ENCODE data around the gene REPS2.

REPS2 gene

GRCh38 chrX:17081968-17082367, 135.5 kb downstream of the REPS2 start:
- DNase-seq (ENCODE audit: low read depth in 2 of 2), result no peak

GRCh38 chrX:17082831-17083230, 136.4 kb downstream of the REPS2 start:
- no peak for DNase-seq (ENCODE audit: low read depth in 2 of 2)

- no peak for DNase-seq (ENCODE audit: low read depth in 2 of 2)
Measured at GRCh38 chrX:17086317-17086716, 139.9 kb downstream of the REPS2 start.

DNA sequence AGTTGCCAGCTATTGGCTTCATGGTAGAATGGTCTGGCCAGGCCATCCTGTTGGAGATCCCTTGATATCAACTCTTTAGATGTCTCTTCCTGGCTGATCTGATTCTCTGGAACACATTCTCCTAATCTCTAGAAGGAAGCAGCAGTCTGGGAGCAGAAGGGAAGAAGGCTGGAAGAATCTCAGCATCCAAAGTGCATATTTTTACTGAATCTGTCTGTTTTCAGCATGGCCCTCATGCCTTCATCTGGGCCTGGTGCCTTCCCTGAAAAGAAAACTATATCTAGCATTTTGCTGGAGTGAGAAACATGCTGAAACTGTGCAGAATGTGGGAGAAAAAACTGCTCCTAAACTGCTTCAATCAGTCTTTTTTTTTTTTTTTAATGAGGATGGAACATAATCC, 148.7 kb downstream of the REPS2 start:
- DNase-seq (ENCODE audit: low read depth in 2 of 2), result no peak

GRCh38 chrX:17098516-17099247, 152.2 kb downstream of the REPS2 start:
- DNase-seq (ENCODE audit: low read depth in 2 of 2), result no peak

DNA sequence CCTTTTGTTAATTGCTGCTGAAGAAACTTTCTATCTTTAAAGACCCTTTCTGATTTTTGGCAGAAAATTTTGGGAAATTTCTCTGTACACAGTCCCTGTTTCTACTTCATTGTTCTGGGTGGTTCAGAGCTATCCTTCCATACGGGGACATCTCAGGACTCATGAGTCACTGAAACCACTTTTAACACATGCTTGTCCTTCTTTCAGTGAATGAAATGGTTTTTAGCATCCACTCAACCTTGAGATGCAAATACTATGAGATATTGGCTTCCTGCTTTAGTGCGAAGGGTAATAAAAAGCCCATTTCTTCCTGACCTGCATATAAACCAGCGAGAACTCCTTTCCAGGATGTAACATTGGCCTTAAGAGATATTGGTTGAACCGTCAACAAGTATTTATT, 158.0 kb downstream of the REPS2 start:
- DNase-seq (ENCODE audit: low read depth in 2 of 2), result no peak

DNA sequence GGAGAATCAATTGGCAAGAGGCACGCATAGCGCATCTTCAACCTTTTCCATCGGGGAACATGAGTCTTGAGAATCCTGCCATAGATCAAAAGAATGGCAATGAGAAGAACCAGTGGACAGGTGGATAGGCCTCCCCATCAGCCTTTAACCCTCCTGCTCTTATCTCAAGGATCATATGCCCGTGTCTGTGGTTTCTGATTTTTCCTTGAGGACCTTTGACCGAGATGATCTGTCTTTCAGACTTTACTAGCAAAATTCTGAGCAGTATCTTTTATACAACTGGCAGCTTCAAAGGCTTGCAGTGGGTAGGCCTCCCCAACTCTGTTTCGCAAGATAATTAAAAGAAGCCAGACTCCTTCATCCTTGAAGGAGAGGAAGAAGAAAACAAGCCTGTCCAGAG, 174.4 kb downstream of the REPS2 start:
- no peak for DNase-seq (ENCODE audit: low read depth in 2 of 2)

DNA sequence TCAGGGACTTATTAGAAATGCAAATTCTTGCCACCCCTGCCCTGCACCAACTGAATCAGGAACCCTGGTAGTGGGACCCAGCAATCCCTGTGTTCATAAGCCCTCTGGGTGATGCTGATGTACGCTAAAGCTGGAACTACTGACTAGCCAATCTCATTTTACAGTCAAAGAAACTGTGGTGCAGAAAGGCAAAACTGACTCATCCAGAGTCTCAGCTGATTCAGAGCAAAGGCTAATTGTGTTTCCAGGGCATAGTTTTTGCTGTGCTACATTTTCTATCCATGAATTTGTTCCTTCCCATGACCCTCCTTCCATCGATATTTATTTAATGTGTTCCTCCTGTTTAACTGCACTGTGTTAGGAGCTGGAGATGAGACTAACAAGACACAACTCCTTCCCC, 207.5 kb downstream of the REPS2 start:
- no peak for DNase-seq (ENCODE audit: low read depth in 2 of 2)

DNA sequence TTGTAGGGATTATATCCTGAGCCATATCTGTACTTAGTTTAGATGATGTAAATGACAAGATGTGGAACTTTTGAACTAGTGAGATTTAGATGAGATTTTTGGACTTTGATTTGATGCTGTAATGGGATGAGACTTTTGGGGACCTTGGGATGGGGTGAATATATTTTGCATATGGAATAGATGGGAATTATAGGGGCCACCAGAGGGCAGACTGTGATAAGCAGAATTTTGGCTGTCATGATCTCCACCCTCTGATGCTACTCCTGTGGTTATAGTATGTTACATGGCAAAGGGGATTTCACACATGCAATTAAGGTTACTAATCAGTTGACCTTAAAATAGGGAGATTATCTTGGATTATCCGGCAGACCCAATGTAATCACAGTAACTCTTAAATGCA, 214.5 kb downstream of the REPS2 start:
- no peak for DNase-seq (ENCODE audit: low read depth in 2 of 2)

DNA sequence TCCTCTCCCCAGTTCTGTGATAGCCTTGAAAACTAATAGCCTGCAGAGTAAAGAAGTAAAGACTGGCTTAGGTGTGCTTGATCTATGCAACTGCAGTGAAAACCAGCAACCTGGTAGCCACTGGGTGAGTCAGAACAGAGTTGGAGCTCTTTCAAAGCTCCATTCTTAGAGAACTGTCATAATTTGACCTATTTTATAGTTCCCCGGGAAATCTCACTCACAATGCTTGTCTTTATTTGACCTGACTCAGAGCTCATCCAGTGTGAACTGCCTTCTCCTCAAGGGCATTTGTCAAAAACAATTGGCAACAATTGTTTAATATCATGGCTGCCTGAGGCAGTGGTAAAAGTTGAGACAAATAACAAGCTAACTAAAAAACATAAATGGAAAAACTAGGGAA, 215.5 kb downstream of the REPS2 start:
- no peak for DNase-seq (ENCODE audit: low read depth in 2 of 2)

DNA sequence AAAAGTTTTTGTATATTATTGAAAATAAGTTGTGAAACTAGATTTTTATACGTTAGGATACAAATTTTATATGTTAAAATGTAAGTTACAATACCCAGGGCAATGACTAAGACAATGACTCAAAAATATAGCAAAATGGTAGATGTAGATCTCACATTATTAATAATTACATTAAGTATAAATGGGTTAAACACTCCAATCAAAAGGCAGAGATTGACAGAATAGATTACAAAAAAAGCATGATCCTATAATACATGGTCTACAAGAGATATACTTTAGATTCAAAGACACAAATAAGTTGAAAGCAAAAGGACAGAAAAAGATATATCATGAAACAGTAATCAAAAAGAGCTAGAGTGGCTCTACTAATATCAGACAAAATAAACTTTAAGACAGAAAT, 217.6 kb downstream of the REPS2 start:
- no peak for DNase-seq (ENCODE audit: low read depth in 2 of 2)

GRCh38 chrX:17164941-17165340, 218.5 kb downstream of the REPS2 start:
- DNase-seq (ENCODE audit: low read depth in 2 of 2), result no peak

- DNase-seq (ENCODE audit: low read depth in 2 of 2), result no peak
Measured at GRCh38 chrX:17167915-17168314, 221.5 kb downstream of the REPS2 start.

DNA sequence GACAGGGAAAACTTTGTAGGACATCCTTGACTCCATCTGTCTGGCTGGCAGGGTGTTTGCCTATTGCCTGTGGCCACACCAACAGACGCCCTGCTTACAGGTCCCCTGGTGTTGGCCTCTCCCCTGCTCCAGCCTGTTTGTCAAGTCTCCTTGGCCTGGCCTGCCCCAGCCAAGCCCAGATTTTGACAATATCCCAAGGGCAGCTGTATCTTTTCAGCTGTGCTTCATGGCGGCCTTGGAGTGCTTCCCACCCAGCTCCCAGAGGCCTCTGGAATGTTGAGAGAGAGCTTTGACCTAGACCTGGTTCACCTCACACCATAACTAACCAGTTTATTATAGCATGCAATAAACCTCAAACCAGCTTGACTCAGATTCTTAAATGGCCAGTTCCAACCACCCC, 224.5 kb downstream of the REPS2 start:
- no peak for DNase-seq (ENCODE audit: low read depth in 2 of 2)

- DNase-seq (ENCODE audit: low read depth in 2 of 2), result no peak
Measured at GRCh38 chrX:17174671-17175070, 228.2 kb downstream of the REPS2 start.

GRCh38 chrX:17182317-17182716, 235.9 kb downstream of the REPS2 start:
- no peak for DNase-seq (ENCODE audit: low read depth in 2 of 2)

DNA sequence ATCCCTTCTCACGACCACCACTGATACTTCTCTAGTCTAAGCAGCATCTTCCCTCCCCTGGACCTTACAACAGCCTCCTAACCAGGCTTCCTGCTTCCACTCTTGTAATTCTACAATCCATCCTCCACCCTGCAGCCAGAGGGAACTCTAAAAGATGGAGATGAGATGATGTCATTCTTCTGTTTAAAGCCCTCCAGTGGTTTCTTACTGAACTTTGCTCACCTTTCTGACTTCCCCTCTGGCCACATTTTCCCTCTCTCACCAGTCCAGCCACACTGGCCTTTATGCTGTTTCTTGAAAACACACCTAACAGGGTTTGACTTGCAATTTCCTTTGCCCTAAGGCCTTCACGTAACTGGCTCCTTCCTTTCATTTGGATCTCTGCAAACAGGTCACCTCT, 237.1 kb downstream of the REPS2 start:
- DNase-seq (ENCODE audit: low read depth in 2 of 2), result no peak

- no peak for DNase-seq (ENCODE audit: low read depth in 2 of 2)
Measured at GRCh38 chrX:17185431-17185830, 239.0 kb downstream of the REPS2 start.

GRCh38 chrX:17187136-17187756, 240.8 kb downstream of the REPS2 start:
- no peak for DNase-seq (ENCODE audit: low read depth in 2 of 2)

- no peak for DNase-seq (ENCODE audit: low read depth in 2 of 2)
Measured at GRCh38 chrX:17192106-17192505, 245.6 kb downstream of the REPS2 start.

Data from stimulated activated CD4-positive, alpha-beta T cell treated with anti-CD3 and anti-CD28 coated beads, Interleukin-12 subunit alpha, Interleukin-12 subunit beta, amount 100 ng/mL, for 24 hours (primary cell).